Measurements from ENCODE around the gene NSRP1.

Gene NSRP1

GRCh38 chr17:30234964-30235363 is 118.3 kb downstream of the NSRP1 start:
- no peak overlapping the region for H3K4me3 ChIP-seq (ENCODE audit: low read length, poor library complexity, severe bottlenecking)
- no peaks in the 10 kb centered on the region for H3K9me2 ChIP-seq (replicated peaks; ENCODE audit: low read depth, low read length)
- H4K20me1 ChIP-seq (ENCODE audit: insufficient read depth, low read length, poor library complexity, severe bottlenecking) = no peaks in the 10 kb centered on the region
- no peaks in the 10 kb centered on the region for H3K79me2 ChIP-seq (ENCODE audit: insufficient read depth, low read length)
- H3K9ac ChIP-seq (ENCODE audit: low read depth, low read length, poor library complexity, severe bottlenecking) = no peak overlapping the region
- no peaks in the 10 kb centered on the region for H3K36me3 ChIP-seq (ENCODE audit: insufficient read depth, low read length)
- no peak overlapping the region for H2AFZ ChIP-seq (ENCODE audit: low read length)
- H3K4me1 ChIP-seq (ENCODE audit: insufficient read depth, low read length, poor library complexity, severe bottlenecking) = no peaks in the 10 kb centered on the region
- H3K27me3 ChIP-seq (ENCODE audit: insufficient read depth, low read length, poor library complexity, severe bottlenecking) = no peaks in the 10 kb centered on the region
- no peaks in the 10 kb centered on the region for H3F3A ChIP-seq (ENCODE audit: low read depth)
- no peaks in the 10 kb centered on the region for H3K9me3 ChIP-seq (ENCODE audit: insufficient read depth, low read depth, low read length)
- H3K4me2 ChIP-seq (ENCODE audit: low read depth, low read length, poor library complexity, severe bottlenecking) = no peak overlapping the region
- TF ChIP-seq CTCF (conservative IDR thresholded peaks at IDR 0.05; ENCODE audit: low read length) (no peak), EZH2phosphoT487 (IDR thresholded peaks at IDR 0.05; ENCODE audit: borderline replicate concordance) (no peak)

- Histone ChIP-seq H3K4me2 (ENCODE audit: low read depth, low read length, poor library complexity, severe bottlenecking) (no peak within 1 kb of the TSS), H3K9ac (ENCODE audit: low read depth, low read length, poor library complexity, severe bottlenecking) (no peak within 1 kb of the TSS), H2AFZ (ENCODE audit: low read length) (no peak within 1 kb of the TSS), H3F3A (ENCODE audit: low read depth) (no peaks in the 10 kb centered on the region), H3K79me2 (ENCODE audit: insufficient read depth, low read length) (no peaks in the 10 kb centered on the region), H4K20me1 (ENCODE audit: insufficient read depth, low read length, poor library complexity, severe bottlenecking) (no peaks in the 10 kb centered on the region), H3K27me3 (ENCODE audit: insufficient read depth, low read length, poor library complexity, severe bottlenecking) (no peaks in the 10 kb centered on the region), H3K9me2 (replicated peaks; ENCODE audit: low read depth, low read length) (no peaks in the 10 kb centered on the region), H3K36me3 (ENCODE audit: insufficient read depth, low read length) (no peaks in the 10 kb centered on the region), H3K4me3 (ENCODE audit: low read length, poor library complexity, severe bottlenecking) (no peak within 1 kb of the TSS), H3K4me1 (ENCODE audit: insufficient read depth, low read length, poor library complexity, severe bottlenecking) (no peaks in the 10 kb centered on the region), H3K9me3 (ENCODE audit: insufficient read depth, low read depth, low read length) (no peaks in the 10 kb centered on the region)
- TF ChIP-seq EZH2phosphoT487 (IDR thresholded peaks at IDR 0.05; ENCODE audit: borderline replicate concordance) (no peak), CTCF (conservative IDR thresholded peaks at IDR 0.05; ENCODE audit: low read length) (no peak)
Measured at GRCh38 chr17:30235386-30236296, 119.0 kb downstream of the NSRP1 start, which contains the start of gene SLC6A4. Gene SLC6A4, minus strand, starts transcription at chr17:30235697. Its CDS starts 13,739 bp downstream, at chr17:30221958.

Measured in Loucy (cell line).